H1 (cell line): ENCODE data around the gene CNGA4. TPM values are rescaled to one million over a fixed set of nuclear protein-coding genes. Genes with fewer than 3 reads are reported as not detected.

Source experiments
- CTCF ChIA-PET: fragments of 300-600 bp; sonication (Branson Sonifier 250); formaldehyde crosslinking; loops from one replicate; lab custom pipeline; 2021; ENCODE audit not compliant: partially characterized antibody; lab: Charles Lee
- POLR2A ChIA-PET: fragments of 300-600 bp; sonication (Branson Sonifier 250); formaldehyde crosslinking; loops from one replicate; lab custom pipeline; 2021; ENCODE audit warnings: inconsistent platforms; ENCODE audit not compliant: partially characterized antibody; lab: Charles Lee
- DNase-seq, 2 experiments: peaks; one replicate each; pipeline versions ENCODE4 v3.0.0 to v3.0.0-alpha.2; 2010 to 2022; ENCODE audit warnings: low spot score in 2 of 2, low read depth in 1 of 2, mixed read lengths in 1 of 2
- FAIRE-seq: peaks from 2 replicates; lab custom pipeline; 2011; peaks lifted over from hg19 to GRCh38; lab: Jason Lieb, UNC
- H2AFZ ChIP-seq: 2 replicates; pipeline ENCODE4 v1.8.1; 2012; ENCODE audit warnings: low read length, inconsistent platforms
- H2AK5ac ChIP-seq: 2 replicates; pipeline ENCODE4 v1.6.1; 2013; ENCODE audit warnings: low read depth, low read length
- H2BK120ac ChIP-seq: replicated peaks from 2 replicates; pipeline ENCODE3; 2013; ENCODE audit warnings: low read depth, low read length, inconsistent platforms
- H2BK12ac ChIP-seq: 2 replicates; pipeline ENCODE4 v1.6.1; 2013; ENCODE audit warnings: low read depth, low read length
- H2BK15ac ChIP-seq: 2 replicates; pipeline ENCODE4 v1.6.1; 2013; ENCODE audit warnings: low read length
- H2BK20ac ChIP-seq: 2 replicates; pipeline ENCODE4 v1.6.1; 2013; ENCODE audit warnings: low read length
- H2BK5ac ChIP-seq: 2 replicates; pipeline ENCODE4 v1.6.1; 2013; ENCODE audit warnings: low read depth, low read length
- H3K14ac ChIP-seq: 2 replicates; pipeline ENCODE4 v1.6.1; 2013; ENCODE audit warnings: inconsistent platforms; ENCODE audit not compliant: insufficient read length
- H3K18ac ChIP-seq: 2 replicates; pipeline ENCODE4 v1.6.1; 2013; ENCODE audit warnings: low read length; ENCODE audit errors: extremely low read depth
- H3K23ac ChIP-seq: 2 replicates; pipeline ENCODE4 v1.6.1; 2013; ENCODE audit warnings: inconsistent platforms; ENCODE audit not compliant: insufficient read length
- H3K23me2 ChIP-seq: 2 replicates; pipeline ENCODE4 v1.6.1; 2013; ENCODE audit warnings: low read depth, low read length
- H3K27ac ChIP-seq: 2 replicates; pipeline ENCODE4 v1.6.1; 2011; ENCODE audit warnings: low read depth, low read length, inconsistent platforms
- H3K27me3 ChIP-seq, 4 experiments: replicated peaks in 1 of 4; 1 replicate in 1 of 4; 2 replicates in 3 of 4; pipeline versions ENCODE4 v1.6.1 to v1.8.1; 2011 to 2013; ENCODE audit warnings: low read length in 3 of 4, mild to moderate bottlenecking in 3 of 4, inconsistent platforms in 2 of 4, mixed read lengths in 2 of 4, moderate library complexity in 1 of 4; ENCODE audit not compliant: control insufficient read depth in 3 of 4, insufficient read depth in 3 of 4; ENCODE audit errors: extremely low read depth in 1 of 4
- H3K36me3 ChIP-seq, 4 experiments: 2 replicates each; pipeline versions ENCODE4 v1.6.1 to v1.8.1; 2011 to 2013; ENCODE audit warnings: mild to moderate bottlenecking in 4 of 4, low read length in 3 of 4, moderate library complexity in 2 of 4, control low read depth in 1 of 4, inconsistent platforms in 1 of 4; ENCODE audit not compliant: insufficient read depth in 4 of 4, control insufficient read depth in 2 of 4
- H3K4ac ChIP-seq: replicated peaks from 2 replicates; pipeline ENCODE3; 2013; ENCODE audit warnings: low read length, low read depth, mixed read lengths, inconsistent platforms; ENCODE audit not compliant: insufficient read length
- H3K4me1 ChIP-seq, 4 experiments: replicated peaks in 1 of 4; 1 replicate in 1 of 4; 2 replicates in 3 of 4; pipeline versions ENCODE4 v1.6.1 to v1.8.1; 2011 to 2013; ENCODE audit warnings: low read length in 3 of 4, inconsistent platforms in 2 of 4, mixed read lengths in 1 of 4; ENCODE audit not compliant: insufficient read depth in 4 of 4, control insufficient read depth in 3 of 4
- H3K4me2 ChIP-seq, 2 experiments: 2 replicates each; pipeline versions ENCODE4 v1.6.1 to v1.8.1; 2011 to 2013; ENCODE audit warnings: low read depth in 2 of 2, low read length in 2 of 2, control low read depth in 1 of 2, inconsistent platforms in 1 of 2, mild to moderate bottlenecking in 1 of 2; ENCODE audit not compliant: insufficient read depth in 1 of 2
- H3K4me3 ChIP-seq, 4 experiments: fragments of 200-600, 300-600 bp in 1 of 4; sonication (generic), shearing (Covaris generic), sonication (Bioruptor Twin) in 1 of 4; 2 replicates each; pipeline versions ENCODE4 v1.5.1 to v1.8.1; 2011 to 2016; ENCODE audit warnings: low read length in 4 of 4, low read depth in 3 of 4, control low read depth in 2 of 4, inconsistent platforms in 2 of 4, mild to moderate bottlenecking in 2 of 4, mixed read lengths in 1 of 4, moderate library complexity in 1 of 4; ENCODE audit not compliant: insufficient read depth in 2 of 4; ENCODE audit errors: extremely low read depth in 1 of 4
- H3K56ac ChIP-seq: replicated peaks from 2 replicates; pipeline ENCODE3; 2013; ENCODE audit warnings: low read depth, mild to moderate bottlenecking, mixed read lengths, low read length, inconsistent platforms; ENCODE audit not compliant: insufficient read length
- H3K79me1 ChIP-seq: 2 replicates; pipeline ENCODE4 v1.6.1; 2013; ENCODE audit warnings: low read depth, low read length, control low read depth
- H3K79me2 ChIP-seq, 2 experiments: 2 replicates each; pipeline versions ENCODE4 v1.6.1 to v1.8.1; 2012 to 2013; ENCODE audit warnings: low read length in 2 of 2, mild to moderate bottlenecking in 2 of 2, inconsistent platforms in 1 of 2; ENCODE audit not compliant: insufficient read depth in 2 of 2, control insufficient read depth in 1 of 2
- H3K9ac ChIP-seq, 4 experiments: replicated peaks in 1 of 4; 1 replicate in 1 of 4; 2 replicates in 3 of 4; pipeline versions ENCODE4 v1.6.1 to v1.8.1; 2011 to 2013; ENCODE audit warnings: low read depth in 3 of 4, low read length in 3 of 4, control low read depth in 2 of 4, mild to moderate bottlenecking in 2 of 4, moderate library complexity in 2 of 4, inconsistent platforms in 1 of 4; ENCODE audit errors: extremely low read depth in 1 of 4
- H3K9me3 ChIP-seq, 2 experiments: 2 replicates each; pipeline versions ENCODE4 v1.6.1 to v1.8.1; 2012 to 2013; ENCODE audit warnings: mild to moderate bottlenecking in 2 of 2, moderate library complexity in 2 of 2, control low read depth in 1 of 2, inconsistent platforms in 1 of 2, low read depth in 1 of 2, low read length in 1 of 2, mixed read lengths in 1 of 2; ENCODE audit not compliant: insufficient read depth in 2 of 2
- H4K20me1 ChIP-seq, 2 experiments: replicated peaks in 1 of 2; 2 replicates each; pipeline versions ENCODE3 to v1.8.1; 2011 to 2013; ENCODE audit warnings: inconsistent platforms in 2 of 2, low read length in 2 of 2, mild to moderate bottlenecking in 1 of 2; ENCODE audit not compliant: insufficient read depth in 2 of 2, control insufficient read depth in 1 of 2
- H4K5ac ChIP-seq: 2 replicates; pipeline ENCODE4 v1.6.1; 2013; ENCODE audit warnings: low read length, low read depth, mixed read lengths, inconsistent platforms; ENCODE audit not compliant: insufficient read length
- H4K8ac ChIP-seq: 2 replicates; pipeline ENCODE4 v1.8.0; 2013; ENCODE audit warnings: mild to moderate bottlenecking, moderate library complexity, low read length, inconsistent platforms; ENCODE audit not compliant: insufficient read depth; ENCODE audit errors: extremely low read depth
- H4K91ac ChIP-seq: replicated peaks from 2 replicates; pipeline ENCODE3; 2013; ENCODE audit warnings: low read length, mixed read lengths, inconsistent platforms; ENCODE audit not compliant: insufficient read length
- CBX5 ChIP-seq: fragments of 300-800, 300-1000 bp; sonication (generic); IDR thresholded peaks from 2 replicates; pipeline ENCODE4 v1.7.1; 2016; ENCODE audit warnings: antibody characterized with exemption, low read length, low read depth
- EP300 ChIP-seq, 2 experiments: IDR thresholded peaks; 1 replicate in 1 of 2; 2 replicates in 1 of 2; pipeline ENCODE4 v1.6.1; 2011 to 2012; ENCODE audit warnings: low read depth in 2 of 2, low read length in 2 of 2, mild to moderate bottlenecking in 2 of 2, borderline replicate concordance in 1 of 2, inconsistent platforms in 1 of 2, moderate library complexity in 1 of 2
- JUND ChIP-seq: IDR thresholded peaks from 2 replicates; pipeline ENCODE4 v1.6.1; 2011; ENCODE audit warnings: mild to moderate bottlenecking, improper control_type of control experiment, low read length
- POLR2AphosphoS5 ChIP-seq: IDR thresholded peaks from 2 replicates; pipeline ENCODE4 v1.6.1; 2011; ENCODE audit warnings: low read depth, low read length
- RAD21 ChIP-seq, 2 experiments: IDR thresholded peaks in 1 of 2; conservative IDR thresholded peaks in 1 of 2; 2 replicates each; pipeline ENCODE4 v1.6.1; 2011; ENCODE audit warnings: low read depth in 2 of 2, low read length in 2 of 2, improper control_type of control experiment in 1 of 2, inconsistent platforms in 1 of 2, mild to moderate bottlenecking in 1 of 2, moderate library complexity in 1 of 2
- RFX5 ChIP-seq: IDR thresholded peaks from 2 replicates; pipeline ENCODE4 v1.6.1; 2011; ENCODE audit warnings: low read depth, low read length, improper control_type of control experiment, borderline replicate concordance
- WGBS, 2 experiments: shearing (Covaris generic) in 1 of 2; methylation state at CpG; one replicate each; pipeline versions ENCODE4 v1.1.6 to v1.1.7; 2013 to 2015; ENCODE audit warnings: low lambda C conversion rate in 2 of 2, mixed read lengths in 2 of 2, inconsistent platforms in 1 of 2, low coverage in 1 of 2, missing lambda C conversion rate in 1 of 2; ENCODE audit not compliant: insufficient replicate concordance in 2 of 2, insufficient coverage in 1 of 2, insufficient read length in 1 of 2; ENCODE audit errors: extremely low coverage in 1 of 2, missing lambda C conversion rate in 1 of 2; 5-methylcytosine and 5-hydroxymethylcytosine counted together
- polyA plus RNA-seq, 7 experiments: library from polyadenylated mRNA; depleted of rRNA in 3 of 7; stranded (reverse) in 5 of 7; unstranded in 2 of 7; fragments of >200 nt in 5 of 7; fragments of 200-250 nt in 2 of 7; gene quantifications; 1 replicate in 5 of 7; 2 replicates in 1 of 7; 4 replicates in 1 of 7; pipeline versions ENCODE4 v1.2.1 to v1.2.3, GENCODE V29; 2011 to 2013; ENCODE audit warnings: missing spikeins in 2 of 7, mixed read lengths in 2 of 7
- total RNA-seq: library from RNA; stranded (reverse); fragmentation: NEBNext Ultra II Directional; extraction: Animal tissue kit (Norgen Biotek cat#: 25700); gene quantifications from 2 replicates; pipeline ENCODE4 v1.2.1, GENCODE V29; 2021
- TF ChIP-seq, protein P1 (sequence below), 3 experiments: IDR thresholded peaks; 1 replicate in 2 of 3; 2 replicates in 1 of 3; pipeline versions ENCODE4 v1.5.1 to v1.6.1; 2011; ENCODE audit warnings: low read length in 3 of 3, mild to moderate bottlenecking in 3 of 3, inconsistent platforms in 2 of 3, low read depth in 1 of 3, moderate library complexity in 1 of 3; ENCODE audit not compliant: insufficient read depth in 1 of 3; ENCODE audit errors: control extremely low read depth in 1 of 3

The CNGA4 gene
- total and polyA plus RNA-seq, 2 of the 8 experiments (the other 6 are each of a cell fraction or from before 2014, with no cell fraction given) = 0.29 TPM; not detected in 1

DNA sequence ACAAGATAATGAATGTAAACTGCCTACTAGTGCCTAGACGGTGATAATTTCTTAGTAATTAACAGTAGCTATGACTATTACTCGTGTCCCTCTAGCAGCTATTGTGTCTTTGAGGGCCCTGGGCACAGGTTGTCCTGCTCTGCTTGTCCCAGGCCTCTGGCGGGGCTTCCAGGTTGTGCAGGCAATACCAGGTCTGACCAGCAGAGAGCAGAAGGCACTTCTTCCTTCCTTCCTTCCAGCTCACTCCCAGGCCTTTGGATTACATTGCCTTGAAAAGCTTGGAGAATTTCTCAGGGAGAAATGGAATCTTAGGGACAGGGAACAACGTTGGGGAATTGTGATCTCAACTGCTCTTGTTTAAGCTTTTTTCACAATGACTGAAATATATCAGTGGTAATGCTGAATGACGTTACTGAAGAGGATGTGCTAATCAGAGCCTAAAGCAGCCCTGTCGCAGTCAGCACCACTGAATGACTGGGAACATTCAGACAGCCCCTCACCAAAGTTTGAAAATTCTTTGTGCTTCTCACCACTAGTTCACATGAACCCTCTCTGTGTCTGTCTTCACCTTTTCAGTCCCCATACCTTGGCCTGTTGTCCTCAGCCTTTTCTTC, 12.3 kb downstream of the CNGA4 start:
- Histone ChIP-seq H2AFZ (peak overlapping the region; percentile 0; the same call in 1 of the 2 replicates), H4K5ac (no peak overlapping the region), H3K4ac (no peak overlapping the region), H3K9me3 (no peaks in the 10 kb centered on the region), H3K23ac (no peak overlapping the region), H3K56ac (no peak overlapping the region), H3K4me2 (no peak overlapping the region), H4K20me1 (no peaks in the 10 kb centered on the region), H2BK120ac (no peak overlapping the region), H3K36me3 (no peaks in the 10 kb centered on the region), H3K79me1 (no peaks in the 10 kb centered on the region), H3K27me3 (peaks cover 0 to 3% (median under 1%) of the 10 kb centered on the region in 4 experiments; a peak in 1 of 7 replicates), H2BK20ac (no peak overlapping the region), H3K27ac (no peak overlapping the region), H2BK15ac (no peak overlapping the region), H2BK12ac (no peak overlapping the region), H2BK5ac (no peak overlapping the region), H2AK5ac (no peak overlapping the region), H3K4me1 (no peaks in the 10 kb centered on the region), H3K18ac (no peak overlapping the region), H4K8ac (no peak overlapping the region), H3K4me3 (no peak overlapping the region), H3K79me2 (no peaks in the 10 kb centered on the region), H3K23me2 (no peaks in the 10 kb centered on the region), H3K14ac (no peak overlapping the region), H3K9ac (no peak overlapping the region), H4K91ac (no peak overlapping the region)
- POLR2A ChIA-PET = interaction anchor here (1.1 to 1.5 kb wide), 3 partner anchors 47 to 72 kb away, joined by 3 read pairs; no protein-coding TSS in a partner anchor
- WGBS, 2 experiments = 40% methylated on average over 6 of the region's 6 CpGs; no CpG with 5 or more reads in 1 of the 2 experiments
- FAIRE-seq (peak; percentile 87), DNase-seq (peak; percentile 64 to 90)
- no peak for TF ChIP-seq POLR2AphosphoS5
- TF ChIP-seq JUND = 0 out of 2 replicates have a peak, but pooled peaks have one; percentile 14
- TF ChIP-seq EP300 (IDR thresholded peaks at IDR 0.05; ENCODE audit: borderline replicate concordance in 1 of 2, low read depth in 2 of 2, low read length in 2 of 2) = no peak
- no peak for TF ChIP-seq CBX5
- TF ChIP-seq RFX5 = no peak
- TF ChIP-seq, protein P1, sequence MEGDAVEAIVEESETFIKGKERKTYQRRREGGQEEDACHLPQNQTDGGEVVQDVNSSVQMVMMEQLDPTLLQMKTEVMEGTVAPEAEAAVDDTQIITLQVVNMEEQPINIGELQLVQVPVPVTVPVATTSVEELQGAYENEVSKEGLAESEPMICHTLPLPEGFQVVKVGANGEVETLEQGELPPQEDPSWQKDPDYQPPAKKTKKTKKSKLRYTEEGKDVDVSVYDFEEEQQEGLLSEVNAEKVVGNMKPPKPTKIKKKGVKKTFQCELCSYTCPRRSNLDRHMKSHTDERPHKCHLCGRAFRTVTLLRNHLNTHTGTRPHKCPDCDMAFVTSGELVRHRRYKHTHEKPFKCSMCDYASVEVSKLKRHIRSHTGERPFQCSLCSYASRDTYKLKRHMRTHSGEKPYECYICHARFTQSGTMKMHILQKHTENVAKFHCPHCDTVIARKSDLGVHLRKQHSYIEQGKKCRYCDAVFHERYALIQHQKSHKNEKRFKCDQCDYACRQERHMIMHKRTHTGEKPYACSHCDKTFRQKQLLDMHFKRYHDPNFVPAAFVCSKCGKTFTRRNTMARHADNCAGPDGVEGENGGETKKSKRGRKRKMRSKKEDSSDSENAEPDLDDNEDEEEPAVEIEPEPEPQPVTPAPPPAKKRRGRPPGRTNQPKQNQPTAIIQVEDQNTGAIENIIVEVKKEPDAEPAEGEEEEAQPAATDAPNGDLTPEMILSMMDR (IDR thresholded peaks at IDR 0.05; ENCODE audit: control extremely low read depth in 1 of 3, insufficient read depth in 1 of 3, low read depth in 1 of 3, low read length in 3 of 3) = peak; percentile 91 to 99 (median 97)
- TF ChIP-seq RAD21 (IDR thresholded peaks at IDR 0.05 in 1 of 2, conservative IDR thresholded peaks at IDR 0.05 in 1 of 2; ENCODE audit: low read depth in 2 of 2, low read length in 2 of 2) = peak; percentile 84 to 86
- CTCF ChIA-PET = interaction anchor here (0.6 to 14.4 kb wide), 49 partner anchors 10 to 638 kb away, joined by 3 to 166 read pairs (median 5); partner anchors contain the start of genes C11orf42, CAVIN3, CCKBR and CNGA4
